Naive thymus-derived CD4-positive, alpha-beta T cell (primary cell): Measurements from ENCODE around the gene STRA6. TPM values are rescaled to one million over a fixed set of nuclear protein-coding genes. Genes with fewer than 3 reads are reported as not detected.

Source experiments
- ATAC-seq: fragments of 150-1000 bp; cut with Tn5 transposase; 2 replicates; pipeline ENCODE4 v1.10.0; 2021; ENCODE audit warnings: mild to moderate bottlenecking, moderate library complexity
- CTCF ChIA-PET: fragments of 350-600 bp; sonication (Branson Sonifier 250); formaldehyde crosslinking; loops from one replicate; lab custom pipeline; 2021; ENCODE audit warnings: antibody characterized with exemption; lab: Charles Lee
- POLR2A ChIA-PET: fragments of 350-600 bp; sonication (Branson Sonifier 250); formaldehyde crosslinking; loops from one replicate; lab custom pipeline; 2021; ENCODE audit warnings: antibody characterized with exemption, inconsistent platforms; lab: Charles Lee
- DNase-seq, 9 donors: peaks; one replicate each; pipeline versions ENCODE4 v3.0.0 to v3.0.0-alpha.2; 2020 to 2022; ENCODE audit warnings: mixed read lengths in 1 of 9
- H3K27ac ChIP-seq: one replicate; pipeline ENCODE4 v1.7.0; 2013; ENCODE audit warnings: mild to moderate bottlenecking, low read depth, low read length, moderate library complexity
- H3K27me3 ChIP-seq, 2 donors: one replicate each; pipeline ENCODE4 v1.7.0; 2013; ENCODE audit warnings: low read length in 2 of 2, mild to moderate bottlenecking in 2 of 2, moderate library complexity in 2 of 2; ENCODE audit not compliant: control insufficient read depth in 2 of 2, insufficient read depth in 2 of 2
- H3K36me3 ChIP-seq, 3 experiments: 1 replicate in 2 of 3; 2 replicates in 1 of 3; pipeline ENCODE4 v1.7.0; 2013; ENCODE audit warnings: low read length in 3 of 3, mild to moderate bottlenecking in 3 of 3, moderate library complexity in 1 of 3; ENCODE audit not compliant: insufficient read depth in 3 of 3, control insufficient read depth in 2 of 3
- H3K4me1 ChIP-seq, 2 donors: one replicate each; pipeline ENCODE4 v1.7.0; 2013; ENCODE audit warnings: low read length in 2 of 2, mild to moderate bottlenecking in 2 of 2, moderate library complexity in 1 of 2; ENCODE audit not compliant: control insufficient read depth in 2 of 2, insufficient read depth in 2 of 2
- H3K4me3 ChIP-seq: 2 replicates; pipeline ENCODE4 v1.7.0; 2013; ENCODE audit warnings: mild to moderate bottlenecking, low read length
- H3K9me3 ChIP-seq, 3 experiments: 1 replicate in 2 of 3; 2 replicates in 1 of 3; pipeline ENCODE4 v1.7.0; 2013; ENCODE audit warnings: low read length in 3 of 3; ENCODE audit not compliant: control insufficient read depth in 2 of 3
- H3K27ac Mint-ChIP-seq, 9 donors: one replicate each; pipeline ENCODE4 v1.8.0; 2020 to 2022; ENCODE audit warnings: mixed read lengths in 9 of 9, mild to moderate bottlenecking in 8 of 9, moderate library complexity in 5 of 9, inconsistent platforms in 2 of 9
- H3K27me3 Mint-ChIP-seq, 5 donors: one replicate each; pipeline ENCODE4 v1.8.0; 2021 to 2022; ENCODE audit warnings: mixed read lengths in 5 of 5, mild to moderate bottlenecking in 1 of 5
- H3K36me3 Mint-ChIP-seq, 5 donors: one replicate each; pipeline ENCODE4 v1.8.0; 2020 to 2022; ENCODE audit warnings: mixed read lengths in 5 of 5, mild to moderate bottlenecking in 3 of 5, inconsistent platforms in 1 of 5
- H3K4me1 Mint-ChIP-seq, 7 donors: one replicate each; pipeline ENCODE4 v1.8.0; 2020 to 2022; ENCODE audit warnings: mixed read lengths in 7 of 7, mild to moderate bottlenecking in 3 of 7, inconsistent platforms in 1 of 7
- H3K4me3 Mint-ChIP-seq, 10 donors: one replicate each; pipeline ENCODE4 v1.8.0; 2020 to 2022; ENCODE audit warnings: mild to moderate bottlenecking in 10 of 10, mixed read lengths in 10 of 10, moderate library complexity in 6 of 10, inconsistent platforms in 2 of 10
- H3K9me3 Mint-ChIP-seq, 11 donors: one replicate each; pipeline ENCODE4 v1.8.0; 2020 to 2022; ENCODE audit warnings: mixed read lengths in 11 of 11, mild to moderate bottlenecking in 4 of 11, inconsistent platforms in 1 of 11, moderate library complexity in 1 of 11
- intact Hi-C, 2 donors: fragments of 100-400 bp; cut with micrococcal nuclease; formaldehyde crosslinking; loops; one replicate each; pipeline ENCODE4 v1.15.1; 2023
- polyA plus RNA-seq, 2 donors: library from polyadenylated mRNA; unstranded; fragments of 300-500 nt; fragmentation: Illumina TruSeq; gene quantifications; one replicate each; pipeline ENCODE4 v1.2.3, GENCODE V29; 2021
- total RNA-seq, 6 experiments: library from RNA in 5 of 6; stranded (reverse) in 5 of 6; gene quantifications; 1 replicate in 5 of 6; 2 replicates in 1 of 6; pipeline ENCODE4 v1.2.3 and lab custom pipeline; 2021 to 2026

STRA6 gene
- total and polyA plus RNA-seq, 7 experiments from 2014 or later = not detected

DNA sequence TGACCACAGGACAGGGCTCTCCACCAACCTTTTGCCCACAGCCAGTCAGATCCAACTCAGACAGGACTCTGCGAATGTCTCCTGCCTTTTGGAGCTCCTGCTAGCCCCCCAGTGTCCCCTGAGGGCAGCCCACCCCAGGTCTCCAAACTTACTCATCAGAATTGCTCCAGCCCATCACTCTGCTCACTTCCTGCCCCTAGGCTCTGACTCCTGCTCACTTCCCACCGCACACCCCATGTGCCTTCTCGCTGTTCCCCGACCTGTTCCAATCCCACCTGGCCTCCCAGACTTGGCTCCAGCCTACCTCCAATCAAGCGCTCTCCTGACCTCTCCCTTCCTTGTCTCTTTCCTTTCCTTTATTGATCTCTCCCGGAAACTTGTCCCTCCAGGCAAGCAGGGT is 5.9 kb upstream of the STRA6 start:
- no peaks in the 10 kb centered on the region for H3K27me3 ChIP-seq
- DNase-seq = no peak
- H3K4me3 ChIP-seq = no peak overlapping the region
- H3K27ac Mint-ChIP-seq = no peak overlapping the region
- H3K27me3 Mint-ChIP-seq = peaks cover 4 to 27% (median 7%) of the 10 kb centered on the region in 5 donors
- H3K4me3 Mint-ChIP-seq = no peak overlapping the region
- H3K4me1 ChIP-seq = no peaks in the 10 kb centered on the region
- peaks cover 0 to 4% (median 0%) of the 10 kb centered on the region in 11 donors for H3K9me3 Mint-ChIP-seq
- H3K36me3 Mint-ChIP-seq = peaks cover 0 to 3% (median 0%) of the 10 kb centered on the region in 5 donors
- no peak overlapping the region for H3K27ac ChIP-seq
- intact Hi-C loops = no loop called here
- peaks cover 0 to 5% (median 0%) of the 10 kb centered on the region in 7 donors for H3K4me1 Mint-ChIP-seq
- ATAC-seq = no peak
- H3K36me3 ChIP-seq = no peaks in the 10 kb centered on the region
- ChIA-PET CTCF (no interaction called here), POLR2A (no interaction called here)
- no peaks in the 10 kb centered on the region for H3K9me3 ChIP-seq

DNA sequence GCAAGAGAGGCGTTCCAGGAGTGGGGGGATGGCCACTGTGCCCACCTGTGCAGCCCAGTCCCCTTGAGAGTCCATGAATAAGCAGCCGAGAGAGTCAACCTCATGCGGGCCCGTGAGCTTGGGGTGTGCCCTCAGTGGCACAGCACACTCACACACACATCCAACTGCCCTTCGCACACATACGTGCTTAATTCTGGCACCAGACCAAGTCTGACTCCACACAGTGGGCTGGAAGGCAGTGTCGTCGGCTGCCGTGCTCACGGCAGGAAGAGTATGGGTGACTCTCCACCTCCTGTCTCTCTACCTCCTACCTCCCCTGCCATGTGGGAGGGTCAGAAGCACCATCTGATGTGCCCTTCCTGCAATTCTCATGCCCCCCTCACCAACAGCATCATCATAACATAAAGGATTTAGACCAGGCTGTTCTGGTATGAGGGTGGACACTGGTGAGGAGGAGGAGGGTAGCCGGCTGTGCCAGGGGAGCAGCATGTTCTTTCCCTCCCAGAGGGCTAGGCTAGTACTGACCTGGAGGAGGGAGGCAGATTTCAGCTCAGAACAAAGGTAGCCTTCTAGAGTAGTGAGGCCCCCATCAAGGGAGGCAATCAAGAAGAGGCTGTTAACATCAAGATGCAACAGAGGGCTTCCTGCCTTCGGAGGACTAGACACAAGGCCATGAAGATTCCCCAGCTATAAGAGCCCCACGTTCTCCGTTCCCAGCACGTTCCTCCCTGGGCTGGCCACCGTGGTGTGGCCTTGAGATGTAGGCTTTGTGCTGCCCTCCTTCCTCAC is 5.3 kb upstream of the STRA6 start:
- ATAC-seq = no peak
- Histone ChIP-seq H3K27me3 (no peaks in the 10 kb centered on the region), H3K9me3 (no peaks in the 10 kb centered on the region), H3K27ac (no peak overlapping the region), H3K4me3 (no peak overlapping the region), H3K4me1 (no peaks in the 10 kb centered on the region), H3K36me3 (no peaks in the 10 kb centered on the region)
- H3K36me3 Mint-ChIP-seq = peaks cover 0 to 3% (median 0%) of the 10 kb centered on the region in 5 donors
- POLR2A ChIA-PET = no interaction called here
- H3K4me1 Mint-ChIP-seq = peaks cover 0 to 5% (median 0%) of the 10 kb centered on the region in 7 donors
- H3K4me3 Mint-ChIP-seq = no peak overlapping the region
- intact Hi-C loops = no loop called here
- CTCF ChIA-PET = no interaction called here
- no peak for DNase-seq
- H3K27ac Mint-ChIP-seq = no peak overlapping the region
- H3K9me3 Mint-ChIP-seq = peaks cover 0 to 4% (median 0%) of the 10 kb centered on the region in 11 donors
- peaks cover 4 to 27% (median 11%) of the 10 kb centered on the region in 5 donors for H3K27me3 Mint-ChIP-seq

DNA sequence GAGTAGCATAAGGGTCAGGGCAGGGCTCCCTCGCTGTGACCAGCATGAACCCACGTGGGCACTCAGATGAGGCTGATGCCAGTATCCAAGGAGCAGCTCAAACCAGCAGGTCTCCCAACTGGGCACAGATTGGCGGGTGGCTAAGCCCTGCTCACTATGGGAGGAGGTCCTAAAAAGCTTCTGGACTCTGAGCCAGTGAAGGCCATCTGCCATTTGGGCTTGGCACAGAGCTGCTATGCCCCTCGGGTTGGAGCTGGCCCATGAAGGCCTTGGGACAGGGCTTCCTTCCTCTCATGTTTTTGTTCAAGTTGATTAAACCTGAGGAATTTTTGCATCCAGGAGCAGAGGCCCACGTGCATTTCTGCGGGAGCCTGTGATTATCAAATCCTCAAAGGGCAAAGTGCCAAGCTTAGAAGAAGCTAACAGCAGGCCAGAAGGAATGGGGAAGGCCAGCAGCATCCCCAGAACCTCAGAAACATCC is 4.3 kb upstream of the STRA6 start:
- Histone ChIP-seq H3K36me3 (no peaks in the 10 kb centered on the region), H3K27me3 (no peaks in the 10 kb centered on the region), H3K4me1 (no peaks in the 10 kb centered on the region), H3K4me3 (no peak overlapping the region), H3K9me3 (no peaks in the 10 kb centered on the region), H3K27ac (no peak overlapping the region)
- intact Hi-C loops = no loop called here
- Mint-ChIP-seq H3K27me3 (peaks cover 4 to 27% (median 13%) of the 10 kb centered on the region in 5 donors), H3K36me3 (peaks cover 0 to 3% (median 0%) of the 10 kb centered on the region in 5 donors), H3K4me3 (no peak overlapping the region), H3K27ac (no peak overlapping the region), H3K4me1 (peaks cover 0 to 5% (median 0%) of the 10 kb centered on the region in 7 donors), H3K9me3 (peaks cover 0 to 3% (median 0%) of the 10 kb centered on the region in 11 donors)
- no peak for DNase-seq
- ChIA-PET CTCF (no interaction called here), POLR2A (no interaction called here)
- ATAC-seq = no peak

DNA sequence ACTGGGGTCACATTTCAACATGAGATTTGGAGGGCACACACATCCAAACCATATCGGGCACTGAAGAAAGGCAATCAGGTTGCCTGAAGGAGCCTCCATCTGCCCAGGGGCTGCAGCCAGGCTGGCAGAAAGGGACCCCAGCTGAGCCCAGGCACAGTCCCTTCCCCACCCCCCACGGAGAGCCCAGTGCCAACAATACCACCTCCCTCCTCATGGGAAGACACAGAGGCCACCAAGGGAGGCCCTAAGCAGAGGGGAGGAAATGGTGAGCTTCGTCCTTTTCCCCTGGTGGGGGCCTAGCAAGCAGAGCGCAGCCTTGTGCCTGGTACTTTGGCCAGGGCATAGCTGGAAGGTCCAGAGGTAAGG is 3.0 kb upstream of the STRA6 start:
- intact Hi-C loops = no loop called here
- ChIA-PET POLR2A (no interaction called here), CTCF (no interaction called here)
- DNase-seq (no peak), ATAC-seq (no peak)
- Mint-ChIP-seq H3K4me1 (peaks cover 0 to 4% (median 0%) of the 10 kb centered on the region in 7 donors), H3K27me3 (peaks cover 4 to 32% (median 13%) of the 10 kb centered on the region in 5 donors), H3K4me3 (no peak overlapping the region), H3K9me3 (peaks cover 0 to 2% (median 0%) of the 10 kb centered on the region in 11 donors), H3K36me3 (no peaks in the 10 kb centered on the region), H3K27ac (no peak overlapping the region)
- no peak overlapping the region for H3K4me3 ChIP-seq
- H3K4me1 ChIP-seq = no peaks in the 10 kb centered on the region
- no peak overlapping the region for H3K27ac ChIP-seq
- no peaks in the 10 kb centered on the region for H3K9me3 ChIP-seq
- H3K36me3 ChIP-seq = no peaks in the 10 kb centered on the region
- no peaks in the 10 kb centered on the region for H3K27me3 ChIP-seq

DNA sequence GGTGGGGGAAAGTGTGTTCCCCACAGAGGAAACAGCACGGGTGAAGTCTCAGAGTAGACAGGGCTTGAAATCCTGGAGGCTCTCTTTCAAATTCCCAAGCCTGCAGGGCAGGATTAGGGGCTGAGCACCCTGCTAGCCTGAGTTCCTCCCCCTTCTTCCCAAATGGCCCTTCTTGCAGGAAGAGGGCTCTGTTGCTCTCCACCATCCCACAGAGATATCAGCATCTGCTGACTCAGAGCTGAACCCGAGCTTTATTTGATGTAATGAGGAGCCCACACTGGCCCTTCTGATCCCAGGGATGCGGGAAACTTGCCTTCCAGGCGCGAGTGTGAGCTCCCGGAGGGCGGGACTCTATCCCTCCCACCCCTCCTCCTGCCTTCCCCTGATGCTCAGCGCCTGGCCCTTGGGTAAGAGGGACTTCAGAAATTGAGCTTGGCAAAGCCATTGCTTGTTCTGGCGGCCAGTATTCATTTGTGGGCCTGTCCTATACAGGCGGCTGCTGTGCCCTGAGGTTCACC is 1.4 kb upstream of the STRA6 start:
- intact Hi-C loops = no loop called here
- ATAC-seq (no peak), DNase-seq (no peak)
- H3K36me3 Mint-ChIP-seq = no peaks in the 10 kb centered on the region
- Histone ChIP-seq H3K36me3 (no peaks in the 10 kb centered on the region), H3K27ac (no peak overlapping the region), H3K4me3 (no peak overlapping the region), H3K4me1 (no peaks in the 10 kb centered on the region), H3K27me3 (no peaks in the 10 kb centered on the region), H3K9me3 (no peaks in the 10 kb centered on the region)
- H3K9me3 Mint-ChIP-seq = peaks cover 0 to 2% (median 0%) of the 10 kb centered on the region in 11 donors
- POLR2A ChIA-PET = no interaction called here
- no peak overlapping the region for H3K27ac Mint-ChIP-seq
- H3K4me1 Mint-ChIP-seq = peaks cover 0 to 4% (median 0%) of the 10 kb centered on the region in 7 donors
- peaks cover 4 to 31% (median 11%) of the 10 kb centered on the region in 5 donors for H3K27me3 Mint-ChIP-seq
- CTCF ChIA-PET = interaction anchor here (0.6 kb wide), 1 partner anchor 234 kb away, joined by 4 read pairs; no protein-coding TSS in a partner anchor
- no peak overlapping the region for H3K4me3 Mint-ChIP-seq

DNA sequence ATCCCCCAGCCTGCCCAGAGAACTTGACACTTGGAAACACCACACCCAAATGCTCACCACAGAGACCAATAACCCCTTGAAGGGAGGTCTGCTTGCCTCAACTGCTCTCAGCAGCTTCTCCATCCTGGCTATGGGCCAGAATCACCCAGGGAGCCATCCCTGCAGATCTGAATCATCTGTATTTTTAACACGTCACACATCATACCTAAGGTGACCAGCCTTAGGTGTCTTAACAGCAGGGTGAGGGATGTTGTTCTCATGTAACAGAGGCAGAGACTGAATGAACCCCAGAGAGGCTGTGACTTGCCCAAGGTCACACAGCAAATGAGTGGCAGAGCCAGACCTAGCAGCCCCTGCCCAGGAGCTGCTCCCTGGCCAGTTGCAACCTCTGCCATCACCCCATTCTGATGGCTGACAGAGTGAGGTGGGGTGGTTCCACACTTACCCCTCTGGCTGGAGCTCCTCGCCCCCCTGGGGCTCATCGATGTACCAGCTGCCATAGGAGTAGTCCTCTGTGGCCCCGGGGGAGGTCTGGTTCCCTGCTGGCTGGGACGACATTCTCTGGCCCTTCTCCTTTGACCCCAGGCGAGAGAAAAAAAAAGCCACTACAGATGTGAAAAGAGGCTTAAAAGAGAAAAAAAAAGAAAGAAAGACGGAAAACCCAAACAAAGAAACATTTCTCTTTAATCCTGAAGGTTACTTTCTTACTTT is 722 bp downstream of the STRA6 start:
- ATAC-seq (no peak), DNase-seq (no peak)
- Histone ChIP-seq H3K9me3 (no peaks in the 10 kb centered on the region), H3K36me3 (no peaks in the 10 kb centered on the region), H3K4me1 (no peaks in the 10 kb centered on the region), H3K27me3 (no peaks in the 10 kb centered on the region), H3K27ac (no peak overlapping the region), H3K4me3 (no peak overlapping the region)
- Mint-ChIP-seq H3K4me3 (no peak overlapping the region), H3K4me1 (peaks cover 0 to 4% (median 0%) of the 10 kb centered on the region in 7 donors), H3K36me3 (no peaks in the 10 kb centered on the region), H3K27ac (no peak overlapping the region), H3K27me3 (peaks cover 0 to 14% (median 4%) of the 10 kb centered on the region in 5 donors), H3K9me3 (no peaks in the 10 kb centered on the region)
- CTCF ChIA-PET = no interaction called here
- POLR2A ChIA-PET = no interaction called here
- intact Hi-C loops = no loop called here
